Progenitor cell of endocrine pancreas (in vitro differentiated cells): ENCODE results near the gene IGSF23. TPM values are rescaled to one million over a fixed set of nuclear protein-coding genes. Genes with fewer than 3 reads are reported as not detected.
A peak's percentile ranks its signal among the peaks of the same experiment; 100 is the strongest.

Experiments
- DNase-seq: peaks from one replicate; pipeline ENCODE4 v3.0.0; 2021; ENCODE audit warnings: low spot score; ENCODE audit not compliant: unreplicated experiment
- H3K27ac Mint-ChIP-seq: 2 replicates; pipeline ENCODE4 v1.8.0; 2021; ENCODE audit warnings: mild to moderate bottlenecking, moderate library complexity, mixed read lengths
- H3K27me3 Mint-ChIP-seq: 2 replicates; pipeline ENCODE4 v1.8.0; 2021; ENCODE audit warnings: mixed read lengths
- H3K36me3 Mint-ChIP-seq: 2 replicates; pipeline ENCODE4 v1.8.0; 2022; ENCODE audit warnings: mixed read lengths; ENCODE audit not compliant: insufficient read depth
- H3K4me1 Mint-ChIP-seq: 2 replicates; pipeline ENCODE4 v1.8.0; 2021; ENCODE audit warnings: low read depth, mixed read lengths
- H3K4me3 Mint-ChIP-seq: 2 replicates; pipeline ENCODE4 v1.8.0; 2021; ENCODE audit warnings: low read depth, mild to moderate bottlenecking, moderate library complexity, mixed read lengths
- H3K9me3 Mint-ChIP-seq: 2 replicates; pipeline ENCODE4 v1.8.0; 2021; ENCODE audit warnings: low read depth, mixed read lengths
- CTCF ChIP-seq: fragments of 200-600 bp; sonication (generic); IDR thresholded peaks from one replicate; pipeline ENCODE4 v1.5.0; 2021; ENCODE audit warnings: antibody characterized with exemption, mild to moderate bottlenecking; ENCODE audit not compliant: unreplicated experiment
- total RNA-seq: library from RNA; stranded (reverse); gene quantifications from 2 replicates; pipeline ENCODE4 v1.2.1, GENCODE V29; 2021

Gene IGSF23
- total RNA-seq, 1 donor from 2014 or later: 0.67 TPM

- peaks cover under 1% of the 10 kb centered on the region for H3K36me3 Mint-ChIP-seq
- H3K9me3 Mint-ChIP-seq: no peaks in the 10 kb centered on the region
- no peaks in the 10 kb centered on the region for H3K27me3 Mint-ChIP-seq
- H3K27ac Mint-ChIP-seq: peak overlapping the region; percentile 81
- peak overlapping the region; percentile 11 for H3K4me3 Mint-ChIP-seq
- no peak for TF ChIP-seq CTCF
- peaks cover 22% of the 10 kb centered on the region for H3K4me1 Mint-ChIP-seq
- DNase-seq: no peak
These were observed 28.3 kb downstream of the IGSF23 start for GRCh38 chr19:44641501-44642265.

GRCh38 chr19:44642377-44642776, 29.0 kb downstream of the IGSF23 start:
- no peak for DNase-seq
- Mint-ChIP-seq H3K9me3 (no peaks in the 10 kb centered on the region), H3K27me3 (no peaks in the 10 kb centered on the region), H3K27ac (no peak overlapping the region), H3K36me3 (peaks cover 2% of the 10 kb centered on the region), H3K4me3 (peak overlapping the region; percentile 90), H3K4me1 (peaks cover 22% of the 10 kb centered on the region)
- TF ChIP-seq CTCF: no peak

- DNase-seq: peak; percentile 40
- Mint-ChIP-seq H3K27ac (peak within 1 kb of the TSS; percentile 94), H3K9me3 (no peaks in the 10 kb centered on the region), H3K4me1 (peaks cover 17% of the 10 kb centered on the region), H3K4me3 (peak within 1 kb of the TSS; percentile 90), H3K27me3 (no peaks in the 10 kb centered on the region), H3K36me3 (peaks cover 4% of the 10 kb centered on the region)
- TF ChIP-seq CTCF: peak; percentile 20
These were observed 30.4 kb downstream of the IGSF23 start, which contains the start of gene PVR for GRCh38 chr19:44643605-44644401. TSS of gene PVR (plus strand) at chr19:44643910. CDS start at chr19:44644097, 187 bp downstream.

- TF ChIP-seq CTCF: no peak
- Mint-ChIP-seq H3K4me3 (peak overlapping the region; percentile 90), H3K36me3 (peaks cover 5% of the 10 kb centered on the region), H3K27me3 (no peaks in the 10 kb centered on the region), H3K4me1 (peaks cover 10% of the 10 kb centered on the region), H3K9me3 (no peaks in the 10 kb centered on the region), H3K27ac (peak overlapping the region; percentile 94)
- no peak for DNase-seq
These were observed 31.1 kb downstream of the IGSF23 start for GRCh38 chr19:44644402-44645016.

GRCh38 chr19:44645407-44646048, 32.2 kb downstream of the IGSF23 start:
- no peaks in the 10 kb centered on the region for H3K27me3 Mint-ChIP-seq
- TF ChIP-seq CTCF: no peak
- H3K4me1 Mint-ChIP-seq: peaks cover 3% of the 10 kb centered on the region
- DNase-seq: no peak
- peaks cover 10% of the 10 kb centered on the region for H3K36me3 Mint-ChIP-seq
- H3K9me3 Mint-ChIP-seq: no peaks in the 10 kb centered on the region
- peak overlapping the region; percentile 55 for H3K4me3 Mint-ChIP-seq
- peak overlapping the region; percentile 18 for H3K27ac Mint-ChIP-seq
